ENCODE results near the gene HMG20A. TPM values are rescaled to one million over a fixed set of nuclear protein-coding genes. Genes with fewer than 3 reads are reported as not detected.
A peak's percentile ranks its signal among the peaks of the same experiment; 100 is the strongest.

The HMG20A gene
- total RNA-seq, 1 experiment from 2014 or later, result 62.2 TPM

DNA sequence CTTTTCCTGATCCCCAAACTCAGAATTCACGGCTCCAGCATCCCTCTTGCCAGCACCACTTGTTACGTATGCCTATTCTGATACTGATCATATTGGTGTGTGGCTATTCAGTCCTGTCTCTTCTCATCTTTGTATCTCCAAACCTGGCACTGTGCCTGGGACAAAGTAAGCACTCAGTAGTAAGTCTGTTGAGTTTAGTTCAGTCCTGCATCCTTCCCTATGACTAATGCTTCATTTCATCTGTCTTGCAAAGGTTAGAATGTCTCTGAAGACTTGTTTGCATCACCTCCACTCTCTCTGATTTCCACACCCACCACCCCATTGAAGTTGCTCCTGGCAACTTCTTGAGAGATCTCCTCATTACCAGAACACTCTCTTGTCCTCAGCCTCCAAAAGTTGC lies 80.3 kb downstream of the HMG20A start (continued):
- TF ChIP-seq OVOL2 (CRISPR knock-in tag; IDR thresholded peaks at IDR 0.05; ENCODE audit: borderline replicate concordance) (no peak), IRF2 (CRISPR knock-in tag; IDR thresholded peaks at IDR 0.05; ENCODE audit: borderline replicate concordance, low read depth) (no peak), NR3C1 (CRISPR knock-in tag; conservative IDR thresholded peaks at IDR 0.05; ENCODE audit: low read depth) (no peak), ZNF263 (CRISPR knock-in tag; IDR thresholded peaks at IDR 0.05; ENCODE audit: low read depth) (no peak), FOXK1 (CRISPR knock-in tag; IDR thresholded peaks at IDR 0.05) (no peak)
- TF ChIP-seq, protein P1, sequence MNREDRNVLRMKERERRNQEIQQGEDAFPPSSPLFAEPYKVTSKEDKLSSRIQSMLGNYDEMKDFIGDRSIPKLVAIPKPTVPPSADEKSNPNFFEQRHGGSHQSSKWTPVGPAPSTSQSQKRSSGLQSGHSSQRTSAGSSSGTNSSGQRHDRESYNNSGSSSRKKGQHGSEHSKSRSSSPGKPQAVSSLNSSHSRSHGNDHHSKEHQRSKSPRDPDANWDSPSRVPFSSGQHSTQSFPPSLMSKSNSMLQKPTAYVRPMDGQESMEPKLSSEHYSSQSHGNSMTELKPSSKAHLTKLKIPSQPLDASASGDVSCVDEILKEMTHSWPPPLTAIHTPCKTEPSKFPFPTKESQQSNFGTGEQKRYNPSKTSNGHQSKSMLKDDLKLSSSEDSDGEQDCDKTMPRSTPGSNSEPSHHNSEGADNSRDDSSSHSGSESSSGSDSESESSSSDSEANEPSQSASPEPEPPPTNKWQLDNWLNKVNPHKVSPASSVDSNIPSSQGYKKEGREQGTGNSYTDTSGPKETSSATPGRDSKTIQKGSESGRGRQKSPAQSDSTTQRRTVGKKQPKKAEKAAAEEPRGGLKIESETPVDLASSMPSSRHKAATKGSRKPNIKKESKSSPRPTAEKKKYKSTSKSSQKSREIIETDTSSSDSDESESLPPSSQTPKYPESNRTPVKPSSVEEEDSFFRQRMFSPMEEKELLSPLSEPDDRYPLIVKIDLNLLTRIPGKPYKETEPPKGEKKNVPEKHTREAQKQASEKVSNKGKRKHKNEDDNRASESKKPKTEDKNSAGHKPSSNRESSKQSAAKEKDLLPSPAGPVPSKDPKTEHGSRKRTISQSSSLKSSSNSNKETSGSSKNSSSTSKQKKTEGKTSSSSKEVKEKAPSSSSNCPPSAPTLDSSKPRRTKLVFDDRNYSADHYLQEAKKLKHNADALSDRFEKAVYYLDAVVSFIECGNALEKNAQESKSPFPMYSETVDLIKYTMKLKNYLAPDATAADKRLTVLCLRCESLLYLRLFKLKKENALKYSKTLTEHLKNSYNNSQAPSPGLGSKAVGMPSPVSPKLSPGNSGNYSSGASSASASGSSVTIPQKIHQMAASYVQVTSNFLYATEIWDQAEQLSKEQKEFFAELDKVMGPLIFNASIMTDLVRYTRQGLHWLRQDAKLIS (CRISPR knock-in tag; IDR thresholded peaks at IDR 0.05; ENCODE audit: borderline replicate concordance), result no peak

DNA sequence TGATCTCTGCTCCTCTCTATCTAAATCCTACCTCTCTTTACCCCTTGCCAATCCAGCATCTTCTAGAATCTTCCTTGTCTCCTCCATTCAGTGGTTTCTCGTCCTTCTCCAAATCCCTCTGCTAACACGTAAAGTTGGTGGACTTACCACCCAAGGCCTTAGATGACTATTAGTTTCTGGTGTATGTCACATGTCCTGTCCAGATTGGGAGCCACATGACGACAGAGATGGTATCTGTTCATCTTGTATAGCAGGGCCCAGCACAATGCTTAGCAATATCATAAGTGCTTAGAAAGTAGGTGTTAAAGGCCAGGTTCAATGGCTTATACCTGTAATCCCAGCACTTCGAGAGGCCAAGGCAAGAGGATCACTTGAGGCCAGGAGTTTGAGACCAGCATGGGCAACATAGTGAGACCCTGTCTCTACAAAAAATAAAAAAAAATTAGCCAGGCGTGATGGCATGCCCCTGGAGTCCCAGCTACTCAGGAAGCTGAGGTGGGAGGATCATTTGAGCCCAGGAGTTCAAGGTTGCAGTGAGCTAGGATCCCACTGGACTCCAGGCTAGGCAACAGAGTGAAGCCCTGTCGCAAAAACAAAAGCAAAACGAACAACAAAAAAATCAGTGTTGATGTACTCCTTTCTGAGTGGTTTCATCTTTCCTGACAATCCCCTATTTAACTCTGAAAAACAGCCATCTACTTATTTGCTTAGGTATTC lies 81.8 kb downstream of the HMG20A start:
- Mint-ChIP-seq H3K36me3 (no peaks in the 10 kb centered on the region), H3K9me3 (no peaks in the 10 kb centered on the region), H3K4me3 (no peak overlapping the region), H3K27me3 (ENCODE audit: low read depth) (no peaks in the 10 kb centered on the region; the same call in 1 of the 2 replicates), H3K4me1 (peaks cover 75% of the 10 kb centered on the region), H3K27ac (peak overlapping the region; percentile 0; the same call in 1 of the 2 replicates)
- ChIA-PET CTCF (interaction anchor here (0.8 to 12.1 kb wide), 3 partner anchors 14 to 41 kb away, joined by 3 to 242 read pairs (median 87); no protein-coding TSS in a partner anchor), POLR2A (no interaction called here)
- no peak for DNase-seq (ENCODE audit: low spot score)
- ATAC-seq, result no peak
- TF ChIP-seq ZNF121 (CRISPR knock-in tag; IDR thresholded peaks at IDR 0.05) (no peak), FOXJ3 (CRISPR knock-in tag; IDR thresholded peaks at IDR 0.05; ENCODE audit: borderline replicate concordance) (no peak), RELA (CRISPR knock-in tag; IDR thresholded peaks at IDR 0.05; ENCODE audit: borderline replicate concordance) (no peak), NR3C1 (CRISPR knock-in tag; conservative IDR thresholded peaks at IDR 0.05; ENCODE audit: low read depth) (no peak), CREM (CRISPR knock-in tag; IDR thresholded peaks at IDR 0.05) (no peak), SMAD3 (CRISPR knock-in tag; IDR thresholded peaks at IDR 0.05; ENCODE audit: borderline replicate concordance) (no peak), ZNF232 (CRISPR knock-in tag; IDR thresholded peaks at IDR 0.05) (no peak), JUN (CRISPR knock-in tag; IDR thresholded peaks at IDR 0.05) (no peak), SOX15 (CRISPR knock-in tag; IDR thresholded peaks at IDR 0.05) (no peak), ATF3 (CRISPR knock-in tag; conservative IDR thresholded peaks at IDR 0.05) (no peak), MLX (CRISPR knock-in tag; IDR thresholded peaks at IDR 0.05) (no peak), ZNF317 (CRISPR knock-in tag; IDR thresholded peaks at IDR 0.05; ENCODE audit: borderline replicate concordance, low read depth) (no peak), HMGA2 (CRISPR knock-in tag; IDR thresholded peaks at IDR 0.05) (no peak), EMX1 (CRISPR knock-in tag; IDR thresholded peaks at IDR 0.05) (no peak), KAT7 (CRISPR knock-in tag; IDR thresholded peaks at IDR 0.05; ENCODE audit: borderline replicate concordance) (no peak)
- TF ChIP-seq, protein P2, sequence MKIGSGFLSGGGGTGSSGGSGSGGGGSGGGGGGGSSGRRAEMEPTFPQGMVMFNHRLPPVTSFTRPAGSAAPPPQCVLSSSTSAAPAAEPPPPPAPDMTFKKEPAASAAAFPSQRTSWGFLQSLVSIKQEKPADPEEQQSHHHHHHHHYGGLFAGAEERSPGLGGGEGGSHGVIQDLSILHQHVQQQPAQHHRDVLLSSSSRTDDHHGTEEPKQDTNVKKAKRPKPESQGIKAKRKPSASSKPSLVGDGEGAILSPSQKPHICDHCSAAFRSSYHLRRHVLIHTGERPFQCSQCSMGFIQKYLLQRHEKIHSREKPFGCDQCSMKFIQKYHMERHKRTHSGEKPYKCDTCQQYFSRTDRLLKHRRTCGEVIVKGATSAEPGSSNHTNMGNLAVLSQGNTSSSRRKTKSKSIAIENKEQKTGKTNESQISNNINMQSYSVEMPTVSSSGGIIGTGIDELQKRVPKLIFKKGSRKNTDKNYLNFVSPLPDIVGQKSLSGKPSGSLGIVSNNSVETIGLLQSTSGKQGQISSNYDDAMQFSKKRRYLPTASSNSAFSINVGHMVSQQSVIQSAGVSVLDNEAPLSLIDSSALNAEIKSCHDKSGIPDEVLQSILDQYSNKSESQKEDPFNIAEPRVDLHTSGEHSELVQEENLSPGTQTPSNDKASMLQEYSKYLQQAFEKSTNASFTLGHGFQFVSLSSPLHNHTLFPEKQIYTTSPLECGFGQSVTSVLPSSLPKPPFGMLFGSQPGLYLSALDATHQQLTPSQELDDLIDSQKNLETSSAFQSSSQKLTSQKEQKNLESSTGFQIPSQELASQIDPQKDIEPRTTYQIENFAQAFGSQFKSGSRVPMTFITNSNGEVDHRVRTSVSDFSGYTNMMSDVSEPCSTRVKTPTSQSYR (CRISPR knock-in tag; IDR thresholded peaks at IDR 0.05), result no peak
- TF ChIP-seq, protein P3, sequence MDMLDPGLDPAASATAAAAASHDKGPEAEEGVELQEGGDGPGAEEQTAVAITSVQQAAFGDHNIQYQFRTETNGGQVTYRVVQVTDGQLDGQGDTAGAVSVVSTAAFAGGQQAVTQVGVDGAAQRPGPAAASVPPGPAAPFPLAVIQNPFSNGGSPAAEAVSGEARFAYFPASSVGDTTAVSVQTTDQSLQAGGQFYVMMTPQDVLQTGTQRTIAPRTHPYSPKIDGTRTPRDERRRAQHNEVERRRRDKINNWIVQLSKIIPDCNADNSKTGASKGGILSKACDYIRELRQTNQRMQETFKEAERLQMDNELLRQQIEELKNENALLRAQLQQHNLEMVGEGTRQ (CRISPR knock-in tag; IDR thresholded peaks at IDR 0.05), result no peak
- TF ChIP-seq, protein P4, sequence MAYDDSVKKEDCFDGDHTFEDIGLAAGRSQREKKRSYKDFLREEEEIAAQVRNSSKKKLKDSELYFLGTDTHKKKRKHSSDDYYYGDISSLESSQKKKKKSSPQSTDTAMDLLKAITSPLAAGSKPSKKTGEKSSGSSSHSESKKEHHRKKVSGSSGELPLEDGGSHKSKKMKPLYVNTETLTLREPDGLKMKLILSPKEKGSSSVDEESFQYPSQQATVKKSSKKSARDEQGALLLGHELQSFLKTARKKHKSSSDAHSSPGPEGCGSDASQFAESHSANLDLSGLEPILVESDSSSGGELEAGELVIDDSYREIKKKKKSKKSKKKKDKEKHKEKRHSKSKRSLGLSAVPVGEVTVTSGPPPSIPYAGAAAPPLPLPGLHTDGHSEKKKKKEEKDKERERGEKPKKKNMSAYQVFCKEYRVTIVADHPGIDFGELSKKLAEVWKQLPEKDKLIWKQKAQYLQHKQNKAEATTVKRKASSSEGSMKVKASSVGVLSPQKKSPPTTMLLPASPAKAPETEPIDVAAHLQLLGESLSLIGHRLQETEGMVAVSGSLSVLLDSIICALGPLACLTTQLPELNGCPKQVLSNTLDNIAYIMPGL (CRISPR knock-in tag; IDR thresholded peaks at IDR 0.05), result no peak
- TF ChIP-seq, protein P5, sequence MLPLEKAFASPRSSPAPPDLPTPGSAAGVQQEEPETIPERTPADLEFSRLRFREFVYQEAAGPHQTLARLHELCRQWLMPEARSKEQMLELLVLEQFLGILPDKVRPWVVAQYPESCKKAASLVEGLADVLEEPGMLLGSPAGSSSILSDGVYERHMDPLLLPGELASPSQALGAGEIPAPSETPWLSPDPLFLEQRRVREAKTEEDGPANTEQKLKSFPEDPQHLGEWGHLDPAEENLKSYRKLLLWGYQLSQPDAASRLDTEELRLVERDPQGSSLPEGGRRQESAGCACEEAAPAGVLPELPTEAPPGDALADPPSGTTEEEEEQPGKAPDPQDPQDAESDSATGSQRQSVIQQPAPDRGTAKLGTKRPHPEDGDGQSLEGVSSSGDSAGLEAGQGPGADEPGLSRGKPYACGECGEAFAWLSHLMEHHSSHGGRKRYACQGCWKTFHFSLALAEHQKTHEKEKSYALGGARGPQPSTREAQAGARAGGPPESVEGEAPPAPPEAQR (CRISPR knock-in tag; IDR thresholded peaks at IDR 0.05), result no peak

All from WTC11 (cell line).